Measurements from ENCODE around the gene PIAS1. TPM values are rescaled to one million over a fixed set of nuclear protein-coding genes. Genes with fewer than 3 reads are reported as not detected.

PIAS1 gene
- total RNA-seq, 1 donor from 2014 or later: 71.1 TPM

- peak overlapping the region; percentile 16 for H3K27ac Mint-ChIP-seq
Observed at GRCh38 chr15:68152342-68152741, 98.2 kb downstream of the PIAS1 start.

DNA sequence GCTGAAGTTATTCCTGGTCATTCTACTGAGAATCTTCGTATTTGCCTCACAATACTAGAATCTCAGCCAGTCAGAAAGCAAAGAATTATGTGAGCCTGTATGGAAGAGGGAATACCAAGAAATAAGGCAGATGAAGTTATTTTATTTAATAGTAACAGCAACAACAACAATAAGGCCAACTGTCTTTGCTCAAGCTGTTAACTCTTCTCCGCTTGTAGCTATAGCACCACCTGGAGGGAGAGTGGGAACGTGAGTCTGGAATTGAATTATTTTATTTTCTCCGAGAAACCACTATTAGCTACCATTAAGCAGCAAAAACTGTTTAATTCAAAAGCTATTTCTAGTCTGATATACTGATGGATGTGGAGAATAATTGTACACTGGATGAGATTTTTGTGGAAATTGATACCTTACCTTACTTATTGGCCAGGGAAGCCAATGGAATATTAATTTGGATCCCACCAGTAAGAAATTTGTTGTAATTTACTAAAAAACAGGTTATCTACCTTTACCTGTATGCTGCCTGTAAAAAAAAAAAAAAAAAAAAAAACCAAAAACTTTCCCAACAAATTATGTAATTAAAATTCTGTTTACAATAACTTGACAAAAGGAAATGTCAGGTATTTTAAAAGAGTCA, 100.9 kb downstream of the PIAS1 start:
- peaks cover 12% of the 10 kb centered on the region for H3K36me3 Mint-ChIP-seq
- H3K4me3 Mint-ChIP-seq: no peak overlapping the region
- peaks cover 17% of the 10 kb centered on the region for H3K4me1 Mint-ChIP-seq
- DNase-seq (ENCODE audit: low spot score in 2 of 2, unreplicated experiment in 2 of 2): no peak
- H3K9me3 Mint-ChIP-seq: peaks cover 2% of the 10 kb centered on the region
- peak; percentile 47 for TF ChIP-seq CTCF (IDR thresholded peaks at IDR 0.05; ENCODE audit: unreplicated experiment)
- H3K27me3 Mint-ChIP-seq (ENCODE audit: low read depth): no peaks in the 10 kb centered on the region
- H3K27ac Mint-ChIP-seq: peak overlapping the region; percentile 30

More at GRCh38 chr15:68152342-68152741, 98.2 kb downstream of the PIAS1 start:
- Mint-ChIP-seq H3K4me1 (peaks cover 18% of the 10 kb centered on the region), H3K36me3 (peaks cover 14% of the 10 kb centered on the region), H3K27me3 (ENCODE audit: low read depth) (no peaks in the 10 kb centered on the region), H3K9me3 (no peaks in the 10 kb centered on the region), H3K4me3 (no peak overlapping the region)
- TF ChIP-seq CTCF (IDR thresholded peaks at IDR 0.05; ENCODE audit: unreplicated experiment): no peak
- no peak for DNase-seq (ENCODE audit: low spot score in 2 of 2, unreplicated experiment in 2 of 2)

GRCh38 chr15:68157074-68157473, 103.0 kb downstream of the PIAS1 start:
- H3K4me3 Mint-ChIP-seq: no peak overlapping the region
- no peaks in the 10 kb centered on the region for H3K27me3 Mint-ChIP-seq (ENCODE audit: low read depth)
- TF ChIP-seq CTCF (IDR thresholded peaks at IDR 0.05; ENCODE audit: unreplicated experiment): no peak
- H3K36me3 Mint-ChIP-seq: peaks cover 27% of the 10 kb centered on the region
- peaks cover 15% of the 10 kb centered on the region for H3K4me1 Mint-ChIP-seq
- DNase-seq (ENCODE audit: low spot score in 2 of 2, unreplicated experiment in 2 of 2): no peak
- H3K27ac Mint-ChIP-seq: no peak overlapping the region
- peaks cover 14% of the 10 kb centered on the region for H3K9me3 Mint-ChIP-seq

DNA sequence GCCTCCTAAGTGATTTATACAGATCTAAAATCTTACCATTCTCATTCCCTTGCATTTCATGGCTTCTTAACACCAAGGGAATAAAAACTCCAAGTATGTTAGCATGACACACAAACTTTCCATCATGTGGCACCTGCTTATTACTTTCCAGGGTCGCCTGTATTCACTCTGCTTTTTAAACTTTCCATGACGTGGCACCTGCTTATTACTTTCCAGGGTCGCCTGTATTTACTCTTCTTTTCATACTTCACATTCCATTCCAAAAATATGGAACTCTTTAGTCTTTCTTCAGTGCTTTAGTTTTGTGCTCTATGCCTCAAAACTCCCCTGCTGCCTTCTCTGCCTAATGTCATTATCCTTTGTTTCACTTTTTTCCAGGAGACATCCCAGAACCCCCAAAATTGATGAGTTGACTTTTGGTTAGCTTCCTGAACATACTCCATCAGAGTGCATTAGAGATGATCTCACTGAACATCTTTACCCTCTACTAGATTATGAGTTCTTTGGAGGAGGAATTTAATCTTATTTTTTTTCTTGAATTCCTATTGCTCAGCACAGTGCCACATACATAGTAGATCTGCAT, 104.0 kb downstream of the PIAS1 start:
- Mint-ChIP-seq H3K36me3 (peaks cover 30% of the 10 kb centered on the region), H3K4me3 (no peak overlapping the region), H3K9me3 (peaks cover 17% of the 10 kb centered on the region), H3K4me1 (peaks cover 9% of the 10 kb centered on the region), H3K27ac (no peak overlapping the region), H3K27me3 (ENCODE audit: low read depth) (no peaks in the 10 kb centered on the region)
- no peak for DNase-seq (ENCODE audit: low spot score in 2 of 2, unreplicated experiment in 2 of 2)
- no peak for TF ChIP-seq CTCF (IDR thresholded peaks at IDR 0.05; ENCODE audit: unreplicated experiment)

- no peak for TF ChIP-seq CTCF (IDR thresholded peaks at IDR 0.05; ENCODE audit: unreplicated experiment)
- H3K36me3 Mint-ChIP-seq: peaks cover 40% of the 10 kb centered on the region
- no peak for DNase-seq (ENCODE audit: low spot score in 2 of 2, unreplicated experiment in 2 of 2)
- H3K4me1 Mint-ChIP-seq: no peaks in the 10 kb centered on the region
- peaks cover 17% of the 10 kb centered on the region for H3K9me3 Mint-ChIP-seq
- no peaks in the 10 kb centered on the region for H3K27me3 Mint-ChIP-seq (ENCODE audit: low read depth)
- no peak overlapping the region for H3K4me3 Mint-ChIP-seq
- H3K27ac Mint-ChIP-seq: no peak overlapping the region
Observed at GRCh38 chr15:68163191-68163590, 109.1 kb downstream of the PIAS1 start.

All from mesothelial cell of epicardium (in vitro differentiated cells).